Liver (tissue), 3 donors: ENCODE measurements around the gene PKIG.

Source experiments
- CTCF ChIP-seq: fragments of 150-350 bp; IDR thresholded peaks from 2 replicates; pipeline ENCODE4 v1.5.1; 2017; ENCODE audit warnings: improper control_type of control experiment, low read depth, low read length; ENCODE audit not compliant: missing input control
- GABPA ChIP-seq, 2 donors: IDR thresholded peaks in 1 of 2; conservative IDR thresholded peaks in 1 of 2; 2 replicates each; pipeline ENCODE4 v1.6.1; 2016; ENCODE audit warnings: antibody characterized with exemption in 2 of 2, mild to moderate bottlenecking in 1 of 2, moderate library complexity in 1 of 2
- YY1 ChIP-seq: IDR thresholded peaks from 2 replicates; pipeline ENCODE4 v1.6.1; 2016; ENCODE audit warnings: antibody characterized with exemption, mild to moderate bottlenecking
- TF ChIP-seq, protein P1 (sequence below): IDR thresholded peaks from 2 replicates; pipeline ENCODE4 v1.6.1; 2016; ENCODE audit warnings: antibody characterized with exemption
- donor health status: healthy.
- donor health status: healthy.

DNA sequence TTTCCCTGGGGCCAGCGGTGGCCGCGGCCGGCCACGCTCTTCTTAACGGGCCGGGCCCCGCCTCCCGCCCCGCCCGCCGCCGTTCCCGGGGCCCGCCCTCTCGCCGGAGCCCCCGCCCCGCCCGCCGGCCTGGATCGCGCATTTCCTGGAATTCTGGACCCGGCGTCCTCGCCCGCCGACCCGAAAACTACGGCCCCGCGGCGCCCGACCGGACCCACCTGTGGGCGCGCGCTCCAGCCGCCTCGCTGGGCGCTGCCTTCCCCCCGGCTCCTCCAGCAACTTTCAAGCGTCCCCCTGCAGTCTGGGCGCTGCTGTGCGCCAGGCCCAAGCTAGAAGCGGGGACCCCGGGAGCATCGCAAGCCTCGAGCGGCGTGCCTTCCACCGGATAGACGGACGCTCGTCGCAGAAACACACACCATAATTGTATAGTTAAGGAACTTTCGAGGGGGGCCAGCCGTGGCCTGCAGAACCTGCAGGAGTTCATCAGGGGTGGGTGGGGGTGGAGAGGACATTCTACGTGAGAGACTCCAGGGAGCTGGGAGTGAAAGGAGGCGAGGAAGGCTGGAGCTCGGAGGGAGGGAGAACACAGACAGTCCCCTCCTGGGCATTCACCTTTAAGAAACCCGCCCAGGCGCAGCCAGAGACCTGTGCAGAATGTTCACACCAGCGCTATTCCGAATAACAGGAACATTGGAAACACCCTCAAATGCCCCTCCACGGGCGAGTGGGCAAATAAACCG, 69.5 kb downstream of the PKIG start, which contains the start of gene ADA:
- TF ChIP-seq GABPA (IDR thresholded peaks at IDR 0.05 in 1 of 2, conservative IDR thresholded peaks at IDR 0.05 in 1 of 2) (no peak), CTCF (no peak), YY1 (no peak)
- TF ChIP-seq, protein P1, sequence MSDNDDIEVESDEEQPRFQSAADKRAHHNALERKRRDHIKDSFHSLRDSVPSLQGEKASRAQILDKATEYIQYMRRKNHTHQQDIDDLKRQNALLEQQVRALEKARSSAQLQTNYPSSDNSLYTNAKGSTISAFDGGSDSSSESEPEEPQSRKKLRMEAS: no peak
